CD4-positive, alpha-beta T cell (primary cell): ENCODE results near the gene FSHR. TPM values are rescaled to one million over a fixed set of nuclear protein-coding genes. Genes with fewer than 3 reads are reported as not detected.

Source experiments
- ATAC-seq: fragments of 200-7000 bp; cut with Tn5 transposase; one replicate; pipeline ENCODE4 v1.10.0; 2022; ENCODE audit warnings: mild to moderate bottlenecking; ENCODE audit not compliant: poor library complexity
- CTCF ChIA-PET: fragments of 350-600 bp; sonication (Branson Sonifier 250); formaldehyde crosslinking; loops from one replicate; lab custom pipeline; 2021; ENCODE audit warnings: antibody characterized with exemption, inconsistent platforms; lab: Charles Lee
- POLR2A ChIA-PET: fragments of 350-600 bp; sonication (Branson Sonifier 250); formaldehyde crosslinking; loops from one replicate; lab custom pipeline; 2021; ENCODE audit warnings: antibody characterized with exemption, inconsistent platforms; lab: Charles Lee
- DNase-seq, 14 experiments: peaks; one replicate each; pipeline ENCODE4 v3.0.0-alpha.2; 2013 to 2020; ENCODE audit warnings: mixed read lengths in 2 of 14
- H3K27ac ChIP-seq, 2 donors: one replicate each; pipeline versions ENCODE4 v1.5.1 to v1.7.0; 2013; ENCODE audit warnings: low read length in 2 of 2, low read depth in 1 of 2, mild to moderate bottlenecking in 1 of 2
- H3K27me3 ChIP-seq, 2 experiments: 1 replicate in 1 of 2; 2 replicates in 1 of 2; pipeline versions ENCODE4 v1.6.1 to v1.7.0; 2013; ENCODE audit warnings: low read length in 2 of 2, control low read depth in 1 of 2, mild to moderate bottlenecking in 1 of 2, moderate library complexity in 1 of 2; ENCODE audit not compliant: insufficient read depth in 2 of 2, control insufficient read depth in 1 of 2
- H3K36me3 ChIP-seq: one replicate; pipeline ENCODE4 v1.6.1; 2013; ENCODE audit warnings: low read length, control low read depth; ENCODE audit not compliant: insufficient read depth
- H3K4me1 ChIP-seq: one replicate; pipeline ENCODE4 v1.6.1; 2013; ENCODE audit warnings: low read length, control low read depth; ENCODE audit not compliant: insufficient read depth
- H3K4me3 ChIP-seq: one replicate; pipeline ENCODE4 v1.5.1; 2013; ENCODE audit warnings: mild to moderate bottlenecking, low read length, moderate library complexity
- H3K9me3 ChIP-seq, 2 experiments: 1 replicate in 1 of 2; 2 replicates in 1 of 2; pipeline versions ENCODE4 v1.6.1 to v1.7.0; 2013; ENCODE audit warnings: low read length in 2 of 2, mild to moderate bottlenecking in 2 of 2, control low read depth in 1 of 2, moderate library complexity in 1 of 2; ENCODE audit not compliant: control insufficient read depth in 1 of 2, insufficient read depth in 1 of 2
- H3K27ac Mint-ChIP-seq: one replicate; pipeline ENCODE4 v1.8.0; 2020; ENCODE audit warnings: mixed read lengths
- H3K27me3 Mint-ChIP-seq: one replicate; pipeline ENCODE4 v1.8.0; 2021; ENCODE audit warnings: mixed read lengths
- H3K36me3 Mint-ChIP-seq: one replicate; pipeline ENCODE4 v1.8.0; 2021; ENCODE audit warnings: low read depth, mixed read lengths
- H3K4me1 Mint-ChIP-seq: one replicate; pipeline ENCODE4 v1.8.0; 2021; ENCODE audit warnings: low read depth, mixed read lengths
- H3K4me3 Mint-ChIP-seq: one replicate; pipeline ENCODE4 v1.8.0; 2020; ENCODE audit warnings: mild to moderate bottlenecking, mixed read lengths
- H3K9me3 Mint-ChIP-seq: one replicate; pipeline ENCODE4 v1.8.0; 2020; ENCODE audit warnings: mixed read lengths
- intact Hi-C, 2 experiments: fragments of 100-400 bp; cut with DNase I in 1 of 2; cut with micrococcal nuclease in 1 of 2; formaldehyde crosslinking; loops; one replicate each; pipeline versions ENCODE4 v1.15.1 to v1.9.0; 2023 to 2025; cut with DNase I, micrococcal nuclease
- total RNA-seq, 174 experiments: library from RNA in 2 of 174; stranded (reverse) in 2 of 174; gene quantifications; one replicate each; pipeline ENCODE4 v1.2.3 and lab custom pipeline; 2021 to 2026
- TF ChIP-seq, protein P1 (sequence below): fragments of 200-600 bp; IDR thresholded peaks from one replicate; pipeline ENCODE4 v1.8.0; 2022; ENCODE audit warnings: antibody characterized with exemption, mild to moderate bottlenecking

The FSHR gene
- total RNA-seq, 2 experiments from 2014 or later = not detected

- intact Hi-C loops = no loop called here
- POLR2A ChIA-PET = no interaction called here
- no peak overlapping the region for H3K27ac Mint-ChIP-seq
- DNase-seq = no peak
- H3K27me3 Mint-ChIP-seq = no peaks in the 10 kb centered on the region
- Histone ChIP-seq H3K36me3 (no peaks in the 10 kb centered on the region), H3K9me3 (no peaks in the 10 kb centered on the region), H3K4me3 (no peak overlapping the region), H3K27ac (no peak overlapping the region), H3K4me1 (no peaks in the 10 kb centered on the region), H3K27me3 (no peaks in the 10 kb centered on the region)
- H3K4me1 Mint-ChIP-seq = no peaks in the 10 kb centered on the region
- TF ChIP-seq, protein P1, sequence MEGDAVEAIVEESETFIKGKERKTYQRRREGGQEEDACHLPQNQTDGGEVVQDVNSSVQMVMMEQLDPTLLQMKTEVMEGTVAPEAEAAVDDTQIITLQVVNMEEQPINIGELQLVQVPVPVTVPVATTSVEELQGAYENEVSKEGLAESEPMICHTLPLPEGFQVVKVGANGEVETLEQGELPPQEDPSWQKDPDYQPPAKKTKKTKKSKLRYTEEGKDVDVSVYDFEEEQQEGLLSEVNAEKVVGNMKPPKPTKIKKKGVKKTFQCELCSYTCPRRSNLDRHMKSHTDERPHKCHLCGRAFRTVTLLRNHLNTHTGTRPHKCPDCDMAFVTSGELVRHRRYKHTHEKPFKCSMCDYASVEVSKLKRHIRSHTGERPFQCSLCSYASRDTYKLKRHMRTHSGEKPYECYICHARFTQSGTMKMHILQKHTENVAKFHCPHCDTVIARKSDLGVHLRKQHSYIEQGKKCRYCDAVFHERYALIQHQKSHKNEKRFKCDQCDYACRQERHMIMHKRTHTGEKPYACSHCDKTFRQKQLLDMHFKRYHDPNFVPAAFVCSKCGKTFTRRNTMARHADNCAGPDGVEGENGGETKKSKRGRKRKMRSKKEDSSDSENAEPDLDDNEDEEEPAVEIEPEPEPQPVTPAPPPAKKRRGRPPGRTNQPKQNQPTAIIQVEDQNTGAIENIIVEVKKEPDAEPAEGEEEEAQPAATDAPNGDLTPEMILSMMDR = no peak
- H3K4me3 Mint-ChIP-seq = no peak overlapping the region
- no peak for ATAC-seq
- CTCF ChIA-PET = no interaction called here
- no peaks in the 10 kb centered on the region for H3K36me3 Mint-ChIP-seq
- H3K9me3 Mint-ChIP-seq = no peaks in the 10 kb centered on the region
Measured at GRCh38 chr2:49111006-49111405, 43.3 kb downstream of the FSHR start.

DNA sequence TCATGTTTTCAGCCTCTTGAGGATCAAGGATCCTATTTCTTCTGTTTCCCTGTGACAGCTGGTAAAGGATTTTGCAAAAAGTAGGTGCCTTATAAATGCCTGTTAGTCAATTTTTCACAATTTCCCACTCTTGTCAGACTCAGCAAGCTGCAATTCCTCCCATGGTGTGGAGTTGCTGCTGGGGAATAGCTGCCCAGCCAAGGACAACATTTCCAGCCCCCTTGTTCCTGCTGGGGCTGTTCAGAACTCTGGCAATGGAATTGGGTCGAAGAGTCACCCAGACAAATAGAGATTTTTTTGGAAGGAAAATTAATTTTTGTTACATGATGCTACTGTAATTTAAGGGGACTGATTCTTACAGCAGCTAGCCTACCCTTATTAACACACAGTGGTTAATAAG is 43.7 kb downstream of the FSHR start:
- no peaks in the 10 kb centered on the region for H3K27me3 Mint-ChIP-seq
- no peaks in the 10 kb centered on the region for H3K36me3 Mint-ChIP-seq
- ChIA-PET POLR2A (no interaction called here), CTCF (no interaction called here)
- Histone ChIP-seq H3K27ac (no peak overlapping the region), H3K36me3 (no peaks in the 10 kb centered on the region), H3K4me1 (no peaks in the 10 kb centered on the region), H3K9me3 (no peaks in the 10 kb centered on the region), H3K27me3 (no peaks in the 10 kb centered on the region), H3K4me3 (no peak overlapping the region)
- ATAC-seq (no peak), DNase-seq (no peak)
- no peaks in the 10 kb centered on the region for H3K9me3 Mint-ChIP-seq
- H3K4me3 Mint-ChIP-seq = no peak overlapping the region
- intact Hi-C loops = no loop called here
- TF ChIP-seq, protein P1 = no peak
- H3K27ac Mint-ChIP-seq = no peak overlapping the region
- H3K4me1 Mint-ChIP-seq = no peaks in the 10 kb centered on the region

DNA sequence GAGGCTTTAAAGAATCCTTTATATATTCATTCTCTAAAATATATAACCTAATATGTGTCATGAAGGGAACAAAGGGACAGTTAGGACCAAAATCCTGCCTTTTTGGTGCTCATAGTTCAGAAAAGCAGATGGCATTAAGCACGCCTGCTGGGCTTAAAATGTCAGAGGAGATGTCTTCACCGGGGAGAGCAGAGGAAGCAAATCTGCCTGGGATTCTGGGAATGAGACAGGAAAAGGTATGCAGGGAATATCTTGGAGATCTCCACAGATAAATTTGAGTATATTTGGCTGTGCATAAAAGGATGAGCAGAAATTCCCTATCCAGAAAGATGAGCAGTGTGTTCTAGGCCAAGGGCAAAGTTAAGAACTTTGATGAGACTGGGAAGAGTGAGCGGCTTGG is 45.5 kb downstream of the FSHR start:
- ChIA-PET POLR2A (no interaction called here), CTCF (no interaction called here)
- no peak overlapping the region for H3K27ac ChIP-seq

More for the DNA sequence above, 45.5 kb downstream of the FSHR start:
- ATAC-seq = no peak
- H3K4me3 ChIP-seq = no peak overlapping the region
- no peaks in the 10 kb centered on the region for H3K36me3 Mint-ChIP-seq
- no peak overlapping the region for H3K27ac Mint-ChIP-seq
- intact Hi-C loops = no loop called here
- TF ChIP-seq, protein P1 = no peak
- H3K27me3 ChIP-seq = no peaks in the 10 kb centered on the region
- no peaks in the 10 kb centered on the region for H3K36me3 ChIP-seq
- H3K27me3 Mint-ChIP-seq = no peaks in the 10 kb centered on the region
- H3K4me1 ChIP-seq = no peaks in the 10 kb centered on the region
- no peaks in the 10 kb centered on the region for H3K4me1 Mint-ChIP-seq
- no peaks in the 10 kb centered on the region for H3K9me3 ChIP-seq
- no peak for DNase-seq
- no peak overlapping the region for H3K4me3 Mint-ChIP-seq
- no peaks in the 10 kb centered on the region for H3K9me3 Mint-ChIP-seq
